ENCODE results near the gene TCHHL1. TPM values are rescaled to one million over a fixed set of nuclear protein-coding genes. Genes with fewer than 3 reads are reported as not detected.

TCHHL1 gene
- polyA plus RNA-seq, 1 donor (not counting 4 experiments of a cell fraction or from before 2014, with no cell fraction given), result not detected

DNA sequence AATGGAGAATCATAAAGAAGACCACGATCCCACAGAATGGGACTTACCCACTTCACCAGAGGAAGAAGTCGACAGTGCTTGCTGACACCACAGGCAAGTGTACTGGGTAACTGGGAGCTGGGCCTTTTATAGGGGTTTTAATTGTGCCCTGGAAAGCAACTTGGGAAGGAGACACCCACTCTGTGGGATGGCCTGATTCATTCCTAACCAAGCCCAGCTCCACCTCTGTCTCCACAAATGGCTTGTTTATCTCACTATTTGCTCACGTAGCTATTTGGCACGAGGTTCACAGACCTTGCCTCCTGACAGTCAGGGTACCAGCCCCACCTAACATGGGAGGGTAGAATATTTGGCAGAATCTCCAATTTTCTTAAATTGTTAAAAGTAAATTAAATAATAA is 26.5 kb upstream of the TCHHL1 start, which contains the start of gene TCHH:
Gene TCHH, minus strand, starts transcription at position 101 of the 400 bp plus-strand sequence. CDS start 1,364 bp downstream, outside the sequence.
- Histone ChIP-seq H3K79me2 (ENCODE audit: control insufficient read depth, insufficient read depth, low read length) (no peaks in the 10 kb centered on the region), H2AFZ (ENCODE audit: control insufficient read depth, low read length) (no peak within 1 kb of the TSS), H3K36me3 (ENCODE audit: control insufficient read depth in 2 of 2, extremely low read depth in 1 of 2, insufficient read depth in 2 of 2, low read length in 2 of 2) (no peaks in the 10 kb centered on the region), H3K9me3 (ENCODE audit: control insufficient read depth, low read depth, low read length) (no peaks in the 10 kb centered on the region), H3K27me3 (ENCODE audit: control insufficient read depth, extremely low read depth, insufficient read depth, low read length) (peaks cover 8% of the 10 kb centered on the region), H3K27ac (ENCODE audit: control insufficient read depth, insufficient read depth, low read length) (no peak within 1 kb of the TSS), H3K4me1 (ENCODE audit: control insufficient read depth, extremely low read depth, insufficient read depth, low read length) (peaks cover 13% of the 10 kb centered on the region), H3K9me1 (ENCODE audit: control insufficient read depth, extremely low read depth, insufficient read depth, low read length) (no peaks in the 10 kb centered on the region), H3K4me3 (ENCODE audit: control insufficient read depth in 2 of 3, extremely low read depth in 1 of 3, insufficient read depth in 2 of 3, low read depth in 1 of 3, low read length in 3 of 3) (no peak within 1 kb of the TSS), H4K20me1 (ENCODE audit: control insufficient read depth, extremely low read depth, insufficient read depth, low read length) (no peaks in the 10 kb centered on the region), H3K4me2 (ENCODE audit: control insufficient read depth, extremely low read depth, insufficient read depth, low read depth, low read length) (no peak within 1 kb of the TSS), H3K9ac (ENCODE audit: control insufficient read depth, extremely low read depth, insufficient read depth, low read length) (no peak within 1 kb of the TSS)
- TF ChIP-seq, protein P1, sequence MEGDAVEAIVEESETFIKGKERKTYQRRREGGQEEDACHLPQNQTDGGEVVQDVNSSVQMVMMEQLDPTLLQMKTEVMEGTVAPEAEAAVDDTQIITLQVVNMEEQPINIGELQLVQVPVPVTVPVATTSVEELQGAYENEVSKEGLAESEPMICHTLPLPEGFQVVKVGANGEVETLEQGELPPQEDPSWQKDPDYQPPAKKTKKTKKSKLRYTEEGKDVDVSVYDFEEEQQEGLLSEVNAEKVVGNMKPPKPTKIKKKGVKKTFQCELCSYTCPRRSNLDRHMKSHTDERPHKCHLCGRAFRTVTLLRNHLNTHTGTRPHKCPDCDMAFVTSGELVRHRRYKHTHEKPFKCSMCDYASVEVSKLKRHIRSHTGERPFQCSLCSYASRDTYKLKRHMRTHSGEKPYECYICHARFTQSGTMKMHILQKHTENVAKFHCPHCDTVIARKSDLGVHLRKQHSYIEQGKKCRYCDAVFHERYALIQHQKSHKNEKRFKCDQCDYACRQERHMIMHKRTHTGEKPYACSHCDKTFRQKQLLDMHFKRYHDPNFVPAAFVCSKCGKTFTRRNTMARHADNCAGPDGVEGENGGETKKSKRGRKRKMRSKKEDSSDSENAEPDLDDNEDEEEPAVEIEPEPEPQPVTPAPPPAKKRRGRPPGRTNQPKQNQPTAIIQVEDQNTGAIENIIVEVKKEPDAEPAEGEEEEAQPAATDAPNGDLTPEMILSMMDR (optimal IDR thresholded peaks at IDR 0.05 in 1 of 3, IDR thresholded peaks at IDR 0.05 in 1 of 3, conservative IDR thresholded peaks at IDR 0.05 in 1 of 3; ENCODE audit: extremely low read depth in 1 of 3, insufficient read depth in 2 of 3, low read length in 3 of 3), result no peak
- TF ChIP-seq EZH2 (IDR thresholded peaks at IDR 0.05; ENCODE audit: low read length), result no peak
- DNase-seq (ENCODE audit: low read depth, low spot score) (no peak), FAIRE-seq (no peak)
- dilution Hi-C loops (cut with MboI; ENCODE audit: extremely low pct_ligation_motif_present, low sequenced_read_pairs), result no loop called here

DNA sequence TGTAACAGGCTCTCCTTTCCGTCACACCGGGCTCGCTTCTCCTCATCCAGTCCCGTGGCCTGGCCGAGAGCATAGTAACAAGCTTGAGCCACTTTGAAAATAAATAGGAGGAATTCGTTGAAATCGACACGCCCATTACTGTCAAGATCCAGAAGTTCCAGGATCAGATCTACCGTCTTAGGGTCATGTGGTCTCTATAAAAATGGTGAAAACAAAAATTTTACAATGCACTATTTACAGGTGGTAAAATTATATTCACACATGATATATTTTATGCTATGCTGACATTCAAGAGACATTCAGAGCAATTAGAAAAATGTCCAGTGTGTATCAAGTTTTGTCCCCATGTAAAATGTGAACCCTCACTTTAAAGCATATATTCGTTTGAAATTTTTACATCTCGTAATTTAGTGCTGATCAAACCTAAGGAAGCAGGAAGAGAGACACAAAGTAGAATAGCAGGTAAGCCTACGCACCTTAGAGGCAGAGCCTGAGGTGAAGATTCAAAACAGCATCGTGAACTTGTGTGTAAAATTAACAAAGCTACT is 24.1 kb upstream of the TCHHL1 start:
- FAIRE-seq, result no peak
- Histone ChIP-seq H3K4me3 (ENCODE audit: control insufficient read depth in 2 of 3, extremely low read depth in 1 of 3, insufficient read depth in 2 of 3, low read depth in 1 of 3, low read length in 3 of 3) (no peak overlapping the region), H2AFZ (ENCODE audit: control insufficient read depth, low read length) (no peak overlapping the region)

More for the DNA sequence above, 24.1 kb upstream of the TCHHL1 start:
- Histone ChIP-seq H3K79me2 (ENCODE audit: control insufficient read depth, insufficient read depth, low read length) (no peaks in the 10 kb centered on the region), H3K36me3 (ENCODE audit: control insufficient read depth in 2 of 2, extremely low read depth in 1 of 2, insufficient read depth in 2 of 2, low read length in 2 of 2) (no peaks in the 10 kb centered on the region), H3K9me1 (ENCODE audit: control insufficient read depth, extremely low read depth, insufficient read depth, low read length) (no peaks in the 10 kb centered on the region), H3K9me3 (ENCODE audit: control insufficient read depth, low read depth, low read length) (no peaks in the 10 kb centered on the region), H3K4me2 (ENCODE audit: control insufficient read depth, extremely low read depth, insufficient read depth, low read depth, low read length) (peak overlapping the region; percentile 90), H3K4me1 (ENCODE audit: control insufficient read depth, extremely low read depth, insufficient read depth, low read length) (peaks cover 13% of the 10 kb centered on the region), H3K27ac (ENCODE audit: control insufficient read depth, insufficient read depth, low read length) (no peak overlapping the region), H4K20me1 (ENCODE audit: control insufficient read depth, extremely low read depth, insufficient read depth, low read length) (no peaks in the 10 kb centered on the region), H3K27me3 (ENCODE audit: control insufficient read depth, extremely low read depth, insufficient read depth, low read length) (peaks cover 32% of the 10 kb centered on the region), H3K9ac (ENCODE audit: control insufficient read depth, extremely low read depth, insufficient read depth, low read length) (no peak overlapping the region)
- dilution Hi-C loops (cut with MboI; ENCODE audit: extremely low pct_ligation_motif_present, low sequenced_read_pairs), result no loop called here
- no peak for DNase-seq (ENCODE audit: low read depth, low spot score)
- no peak for TF ChIP-seq EZH2 (IDR thresholded peaks at IDR 0.05; ENCODE audit: low read length)
- TF ChIP-seq, protein P1 (optimal IDR thresholded peaks at IDR 0.05 in 1 of 3, IDR thresholded peaks at IDR 0.05 in 1 of 3, conservative IDR thresholded peaks at IDR 0.05 in 1 of 3; ENCODE audit: extremely low read depth in 1 of 3, insufficient read depth in 2 of 3, low read length in 3 of 3), result no peak

Measured in keratinocyte (primary cell).